GM13976 (cell line): ENCODE data around the gene SPR.

Experiments used
- DNase-seq: peaks from one replicate; pipeline ENCODE4 v3.0.0; 2012; ENCODE audit warnings: low spot score
- in situ Hi-C: fragments of 300-500 bp; cut with MboI; formaldehyde crosslinking; loops from one replicate; pipeline ENCODE4 v1.12.0; 2022; ENCODE audit warnings: low sequenced_read_pairs, mixed read lengths, inconsistent platforms; ENCODE audit not compliant: unreplicated experiment
- TF ChIP-seq, protein P1 (sequence below): IDR thresholded peaks from 2 replicates; pipeline ENCODE4 v1.5.1; 2012; ENCODE audit warnings: borderline replicate concordance, mild to moderate bottlenecking; ENCODE audit not compliant: insufficient read depth; ENCODE audit errors: extremely low read depth, missing control alignments, control extremely low read depth

SPR gene

DNA sequence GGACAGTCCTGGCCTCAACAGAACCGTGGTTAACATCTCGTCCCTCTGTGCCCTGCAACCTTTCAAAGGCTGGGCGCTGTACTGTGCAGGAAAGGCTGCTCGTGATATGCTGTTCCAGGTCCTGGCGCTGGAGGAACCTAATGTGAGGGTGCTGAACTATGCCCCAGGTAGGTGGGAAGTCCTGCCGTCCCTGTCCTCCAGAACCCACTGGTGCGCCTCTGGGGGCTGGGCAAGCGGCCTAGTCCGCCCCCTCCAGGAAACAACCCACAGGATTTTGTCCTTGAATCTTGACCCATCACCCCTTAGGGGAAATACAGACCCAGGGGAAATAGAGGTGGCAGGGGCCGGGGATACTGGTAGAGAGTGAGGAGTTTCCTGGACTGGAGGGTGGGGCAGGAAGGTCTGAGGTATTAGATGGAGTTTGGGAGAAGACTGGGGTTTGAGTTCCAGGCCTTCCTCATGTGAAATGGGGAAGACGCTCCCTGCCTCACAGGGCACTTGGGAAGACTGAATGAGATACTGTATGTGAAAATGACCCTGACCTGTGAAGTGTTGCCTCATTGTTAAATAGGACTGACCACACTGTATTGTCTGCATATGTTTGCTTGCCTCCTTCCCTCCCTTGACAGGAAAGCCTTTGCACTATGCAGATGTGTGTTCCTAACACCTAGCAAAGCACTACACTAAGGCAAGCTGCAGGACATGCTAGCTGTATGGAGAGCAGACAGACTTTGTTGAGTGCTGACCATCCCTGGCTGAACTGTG, 1.4 kb downstream of the SPR start:
- DNase-seq: no peak
- TF ChIP-seq, protein P1, sequence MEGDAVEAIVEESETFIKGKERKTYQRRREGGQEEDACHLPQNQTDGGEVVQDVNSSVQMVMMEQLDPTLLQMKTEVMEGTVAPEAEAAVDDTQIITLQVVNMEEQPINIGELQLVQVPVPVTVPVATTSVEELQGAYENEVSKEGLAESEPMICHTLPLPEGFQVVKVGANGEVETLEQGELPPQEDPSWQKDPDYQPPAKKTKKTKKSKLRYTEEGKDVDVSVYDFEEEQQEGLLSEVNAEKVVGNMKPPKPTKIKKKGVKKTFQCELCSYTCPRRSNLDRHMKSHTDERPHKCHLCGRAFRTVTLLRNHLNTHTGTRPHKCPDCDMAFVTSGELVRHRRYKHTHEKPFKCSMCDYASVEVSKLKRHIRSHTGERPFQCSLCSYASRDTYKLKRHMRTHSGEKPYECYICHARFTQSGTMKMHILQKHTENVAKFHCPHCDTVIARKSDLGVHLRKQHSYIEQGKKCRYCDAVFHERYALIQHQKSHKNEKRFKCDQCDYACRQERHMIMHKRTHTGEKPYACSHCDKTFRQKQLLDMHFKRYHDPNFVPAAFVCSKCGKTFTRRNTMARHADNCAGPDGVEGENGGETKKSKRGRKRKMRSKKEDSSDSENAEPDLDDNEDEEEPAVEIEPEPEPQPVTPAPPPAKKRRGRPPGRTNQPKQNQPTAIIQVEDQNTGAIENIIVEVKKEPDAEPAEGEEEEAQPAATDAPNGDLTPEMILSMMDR: no peak
- in situ Hi-C loops: loop anchor here (25.0 kb wide), 1 partner anchor 299 kb away; no protein-coding TSS in a partner anchor

- TF ChIP-seq, protein P1: no peak
- no peak for DNase-seq
- in situ Hi-C loops: loop anchor here (25.0 kb wide), 1 partner anchor 297 kb away; no protein-coding TSS in a partner anchor
Observed at GRCh38 chr2:72889991-72890390, 2.8 kb downstream of the SPR start.

DNA sequence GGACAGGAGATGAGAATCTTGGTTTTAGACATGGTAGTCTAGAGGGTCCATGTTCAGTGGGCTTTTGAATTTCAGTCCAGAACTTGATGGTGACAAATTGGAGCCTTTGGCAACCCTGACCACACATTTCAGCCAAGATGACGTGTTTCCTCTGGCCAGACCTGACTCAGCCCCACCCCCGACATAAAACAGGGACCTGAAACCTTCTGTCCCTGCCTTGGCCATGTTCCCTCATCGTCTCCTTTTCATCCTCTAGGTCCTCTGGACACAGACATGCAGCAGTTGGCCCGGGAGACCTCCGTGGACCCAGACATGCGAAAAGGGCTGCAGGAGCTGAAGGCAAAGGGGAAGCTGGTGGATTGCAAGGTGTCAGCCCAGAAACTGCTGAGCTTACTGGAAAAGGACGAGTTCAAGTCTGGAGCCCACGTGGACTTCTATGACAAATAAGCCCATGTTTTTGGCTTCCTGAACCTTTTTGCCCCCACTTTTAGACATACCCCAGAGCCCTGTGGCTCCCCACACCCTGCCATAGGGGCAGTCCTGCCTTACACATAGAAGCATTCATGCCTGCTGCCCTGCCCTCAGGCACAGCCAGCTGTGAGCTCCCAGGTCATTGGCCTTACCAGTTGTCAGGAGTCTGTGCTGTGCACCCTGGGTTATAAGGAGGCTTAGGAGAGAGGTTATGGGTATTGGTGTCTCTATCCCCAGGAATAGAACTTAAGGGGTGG, 4.0 kb downstream of the SPR start:
- TF ChIP-seq, protein P1: no peak
- no peak for DNase-seq
- in situ Hi-C loops: loop anchor here (25.0 kb wide), 1 partner anchor 296 kb away; no protein-coding TSS in a partner anchor

DNA sequence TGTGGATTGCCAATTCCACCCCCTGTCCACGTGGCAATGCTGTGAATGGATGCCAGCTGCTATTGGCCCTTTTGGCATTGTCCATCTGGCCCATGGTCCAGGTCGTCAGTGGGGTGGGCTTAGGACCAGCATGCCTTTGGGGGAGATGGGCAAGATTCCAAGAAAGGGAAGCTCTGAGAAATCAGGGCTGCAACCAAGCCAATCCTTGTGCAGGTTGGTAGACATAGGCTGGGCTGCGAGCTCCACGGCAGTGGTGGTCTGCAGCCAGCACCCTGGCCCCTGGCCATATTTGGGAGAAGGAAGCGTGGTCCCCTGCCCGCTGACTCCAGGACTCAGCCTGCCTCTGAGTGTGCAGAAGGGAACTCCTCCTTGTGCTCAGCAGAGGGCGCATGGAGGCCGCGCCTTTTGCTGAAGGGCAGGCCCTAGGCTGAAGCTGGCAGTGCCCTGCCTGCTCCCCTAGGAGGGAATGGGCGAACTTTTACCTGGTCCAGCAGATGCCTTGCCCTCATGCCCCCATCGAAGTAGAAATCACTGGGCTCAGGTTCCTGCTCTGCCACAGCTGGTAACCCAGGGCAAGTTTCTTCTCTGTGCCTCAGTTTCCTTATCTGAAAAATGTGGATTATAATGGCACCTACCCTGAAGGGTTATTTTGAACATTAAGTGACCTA, 5.4 kb downstream of the SPR start:
- in situ Hi-C loops: loop anchor here (25.0 kb wide), 1 partner anchor 295 kb away; no protein-coding TSS in a partner anchor
- peak; percentile 83 for DNase-seq
- TF ChIP-seq, protein P1: peak; percentile 90

DNA sequence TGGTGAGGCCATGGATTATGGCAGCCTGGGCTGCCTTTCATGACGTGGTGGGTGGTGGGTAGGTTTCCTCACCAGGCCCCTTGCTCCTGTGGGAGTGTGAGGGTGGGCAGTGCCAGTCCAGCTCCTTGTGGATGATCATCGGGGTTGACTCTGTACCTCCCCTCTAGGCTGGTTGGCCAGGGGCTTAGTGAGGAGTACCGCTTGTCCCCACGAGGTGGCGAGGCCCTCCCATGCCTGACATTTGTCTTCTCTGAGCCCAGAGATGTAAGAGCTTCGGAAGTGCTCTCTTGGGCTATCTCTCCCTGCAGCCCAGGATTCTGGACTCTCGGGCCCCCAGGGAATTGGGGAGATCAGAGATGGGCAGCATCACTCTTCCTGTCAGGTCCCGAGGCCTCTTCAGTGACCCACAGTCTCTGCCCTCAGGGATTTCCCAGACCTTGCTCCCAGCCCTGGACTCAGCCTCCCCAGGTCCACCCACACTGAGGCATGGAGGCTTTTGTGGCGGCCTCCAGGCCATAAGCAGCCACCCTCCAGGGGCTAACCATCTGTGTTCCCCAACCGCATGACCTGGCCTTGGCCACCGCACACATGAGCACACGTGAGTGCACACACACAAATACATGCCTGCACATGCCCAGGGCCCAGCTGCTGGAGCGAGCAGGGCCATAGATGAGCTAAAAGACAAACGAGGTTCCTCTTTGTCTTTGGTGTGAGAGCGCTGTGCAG, 6.5 kb downstream of the SPR start:
- TF ChIP-seq, protein P1: peak; percentile 67
- in situ Hi-C loops: loop anchor here (25.0 kb wide), 1 partner anchor 294 kb away; no protein-coding TSS in a partner anchor
- DNase-seq: peak; percentile 80
